Motor neuron (in vitro differentiated cells): ENCODE results near the gene ARHGAP11A. TPM values are rescaled to one million over a fixed set of nuclear protein-coding genes. Genes with fewer than 3 reads are reported as not detected.

Source experiments
- ATAC-seq, 8 experiments: fragments of 200-7000 bp; cut with Tn5 transposase; replicated peaks in 6 of 8; 2 replicates each; pipeline ENCODE4 v1.8.0; 2021; ENCODE audit warnings: mild to moderate bottlenecking in 8 of 8, moderate library complexity in 8 of 8
- H3K27ac ChIP-seq, 2 donors: fragments of 250-450 bp; sonication (Bioruptor Pico); 2 replicates each; pipeline ENCODE4 v1.9.0; 2021; ENCODE audit warnings: antibody characterized with exemption in 2 of 2, mild to moderate bottlenecking in 2 of 2, moderate library complexity in 1 of 2
- H3K4me1 ChIP-seq, 2 donors: fragments of 250-450 bp; sonication (Bioruptor Pico); replicated peaks in 1 of 2; 2 replicates each; pipeline ENCODE4 v1.6.1; 2021; ENCODE audit warnings: antibody characterized with exemption in 2 of 2, mild to moderate bottlenecking in 2 of 2, moderate library complexity in 1 of 2
- H3K4me3 ChIP-seq, 5 donors: fragments of 250-450 bp; sonication (Bioruptor Pico); 2 replicates each; pipeline ENCODE4 v1.9.0; 2021; ENCODE audit warnings: antibody characterized with exemption in 5 of 5, mild to moderate bottlenecking in 5 of 5, moderate library complexity in 4 of 5
- WGBS, 10 experiments: fragments of 450-650 bp; shearing (Covaris generic); methylation state at CpG; one replicate each; pipeline ENCODE4 v1.0.0; 2022; 5-methylcytosine and 5-hydroxymethylcytosine counted together
- in situ Hi-C, 9 experiments: fragments of 400-800 bp; cut with MboI; loops; one replicate each; pipeline ENCODE4 v1.15.0; 2021; ENCODE audit warnings: low sequenced_read_pairs in 9 of 9, low pct_unique_long_range_greater_than_20kb in 2 of 9; ENCODE audit not compliant: unreplicated experiment in 9 of 9
- total RNA-seq, 8 experiments: library from RNA; unstranded; fragments of 300-600 nt; gene quantifications; 2 replicates each; pipeline versions ENCODE4 v1.2.3 to v1.2.4, GENCODE V29; 2022

ARHGAP11A gene
- total RNA-seq, 8 experiments from 2014 or later: 1.4 to 27.1 (median 3.4) TPM

DNA sequence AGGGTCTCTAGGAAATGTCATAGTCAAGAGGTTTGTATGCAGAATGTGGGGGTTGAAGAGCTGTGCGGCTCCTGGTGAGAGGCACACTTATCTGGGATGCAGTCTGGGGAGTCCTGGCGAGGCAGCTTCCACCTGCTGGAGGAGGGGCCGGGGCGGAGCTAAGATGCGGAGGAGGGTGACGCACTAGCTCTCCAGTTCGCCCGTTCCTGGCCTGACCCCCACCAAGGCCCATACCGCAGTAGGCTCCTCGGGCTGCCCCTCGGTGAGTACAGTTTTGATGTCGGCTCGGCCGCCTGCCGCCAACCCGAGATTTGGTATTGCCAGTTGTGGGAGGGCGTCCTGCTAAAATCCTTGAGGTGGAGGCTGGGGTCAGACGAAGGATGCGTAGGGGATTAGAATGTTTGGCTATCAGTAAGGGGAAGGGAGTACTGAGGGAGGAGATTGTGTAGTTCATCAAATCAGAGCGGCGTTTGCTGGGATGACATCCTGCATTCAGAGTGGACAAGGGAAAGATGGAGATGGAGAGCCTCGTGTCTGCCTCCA lies 26.3 kb downstream of the ARHGAP11A start, which contains the start of gene SCG5:
TSS of gene SCG5 (plus strand) at position 194 of the 543 bp plus-strand sequence. CDS start 1,883 bp downstream, outside the sequence.
- in situ Hi-C loops: no loop called here
- peak in 7 of 8 experiments; percentile 38 to 99 (median 97) for ATAC-seq
- WGBS, 10 experiments: 0 to 63% (median 43%) methylated on average over 1 to 14 of the region's 22 CpGs; no CpG with 5 or more reads in 3 of the 10 experiments

DNA sequence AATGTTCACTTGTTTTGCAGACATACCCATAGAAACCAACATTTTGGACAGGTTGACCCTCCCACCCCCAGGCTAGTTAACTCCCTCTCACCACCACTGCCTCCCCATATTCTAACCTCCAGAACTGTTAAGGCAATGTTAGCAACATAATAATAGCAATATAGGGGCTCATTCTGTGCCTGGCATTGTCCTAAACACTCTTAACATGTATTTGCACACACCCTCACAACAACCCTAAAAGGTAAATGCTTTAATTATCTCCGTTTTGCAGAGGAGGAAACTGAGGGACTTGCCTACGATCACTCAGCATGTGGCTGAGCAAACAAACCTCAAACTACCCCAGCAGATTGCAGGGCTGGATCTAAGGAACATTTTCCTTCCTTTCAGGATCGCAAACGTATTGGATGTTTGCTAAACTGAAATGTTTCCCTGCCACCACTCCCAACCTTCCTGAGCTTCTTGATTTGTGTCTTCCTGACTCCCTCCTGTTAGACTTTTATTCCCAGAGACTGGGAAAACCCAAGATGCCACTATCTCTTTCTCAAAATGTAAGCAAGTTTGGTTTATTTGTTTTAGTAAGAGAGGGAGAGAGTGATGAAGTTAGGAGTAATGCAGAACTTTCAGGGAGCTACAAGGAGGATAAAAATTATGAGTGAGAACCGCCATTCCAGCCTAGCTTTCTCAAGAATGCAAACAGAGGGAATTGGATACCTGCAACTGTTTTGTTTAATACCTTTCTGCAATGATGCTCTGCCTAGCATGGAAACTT lies 27.5 kb downstream of the ARHGAP11A start:
- 0 to 100% (median 71%) methylated on average over 1 to 5 of the region's 5 CpGs; no CpG with 5 or more reads in 2 of the 10 experiments for WGBS, 10 experiments
- no peak overlapping the region for H3K4me3 ChIP-seq
- in situ Hi-C loops: no loop called here
- no peak overlapping the region for H3K27ac ChIP-seq
- peaks cover 5 to 11% of the 10 kb centered on the region in 2 donors for H3K4me1 ChIP-seq
- no peak for ATAC-seq

More for the DNA sequence above, 26.3 kb downstream of the ARHGAP11A start, which contains the start of gene SCG5:
- H3K4me1 ChIP-seq: peaks cover 5 to 11% of the 10 kb centered on the region in 2 donors
- H3K4me3 ChIP-seq: peak within 1 kb of the TSS; percentile 30 to 39 (median 35)
- H3K27ac ChIP-seq: peak within 1 kb of the TSS; percentile 72 to 80

DNA sequence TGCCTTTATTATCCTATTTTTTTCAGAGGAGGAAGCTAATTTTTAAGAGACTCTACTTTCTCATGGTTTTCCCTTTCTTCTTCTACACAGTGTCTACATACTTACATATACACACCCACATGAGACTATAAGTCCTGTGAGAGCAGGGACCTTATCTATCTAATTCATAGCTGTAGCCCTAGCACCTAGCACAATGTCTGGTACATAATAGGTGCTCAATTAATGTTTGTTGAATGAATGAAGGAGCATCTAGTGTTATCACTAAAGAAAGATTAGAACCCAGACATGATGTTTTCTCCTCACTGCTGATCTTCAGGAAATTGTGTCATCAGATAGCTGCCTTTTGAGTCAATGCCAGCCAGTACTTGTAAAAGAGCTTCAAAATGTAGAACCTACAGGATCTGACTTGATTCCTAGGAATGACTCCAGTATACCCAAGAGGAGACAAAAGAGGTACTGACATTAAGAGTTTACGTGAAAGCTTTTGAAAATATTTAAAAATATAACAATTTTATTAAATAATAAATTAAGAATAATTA lies 28.7 kb downstream of the ARHGAP11A start:
- Histone ChIP-seq H3K4me3 (no peak overlapping the region), H3K27ac (no peak overlapping the region), H3K4me1 (peaks cover 5 to 11% of the 10 kb centered on the region in 2 donors)
- 73 to 100% (median 95%) methylated on average over 1 of the region's 1 CpG; no CpG with 5 or more reads in 2 of the 10 experiments for WGBS, 10 experiments
- in situ Hi-C loops: no loop called here
- ATAC-seq: no peak

DNA sequence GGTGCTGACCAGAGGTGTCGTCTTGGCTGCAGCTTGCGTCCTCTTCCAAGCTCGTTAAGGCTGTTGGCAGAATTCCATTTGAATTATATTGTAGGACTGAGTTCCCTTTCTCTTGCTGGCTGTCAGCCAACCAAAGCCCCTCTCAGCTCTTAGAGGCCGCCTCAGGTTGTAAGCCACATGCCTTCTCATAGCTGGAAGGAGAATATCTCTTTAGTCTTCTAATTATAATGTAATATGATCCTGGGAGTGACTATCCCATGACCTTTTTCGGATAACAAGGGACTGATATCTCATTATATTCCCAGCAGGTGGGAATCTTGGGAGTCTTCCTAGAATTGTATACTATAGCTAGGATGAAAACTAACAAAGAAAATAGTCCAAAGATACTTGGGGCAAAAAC lies 31.0 kb downstream of the ARHGAP11A start:
- Histone ChIP-seq H3K4me3 (no peak overlapping the region), H3K27ac (no peak overlapping the region), H3K4me1 (peaks cover 5 to 9% of the 10 kb centered on the region in 2 donors)
- no peak for ATAC-seq
- in situ Hi-C loops: no loop called here
- WGBS, 10 experiments: 33 to 100% (median 67%) methylated on average over 1 to 5 of the region's 5 CpGs; no CpG with 5 or more reads in 1 of the 10 experiments

DNA sequence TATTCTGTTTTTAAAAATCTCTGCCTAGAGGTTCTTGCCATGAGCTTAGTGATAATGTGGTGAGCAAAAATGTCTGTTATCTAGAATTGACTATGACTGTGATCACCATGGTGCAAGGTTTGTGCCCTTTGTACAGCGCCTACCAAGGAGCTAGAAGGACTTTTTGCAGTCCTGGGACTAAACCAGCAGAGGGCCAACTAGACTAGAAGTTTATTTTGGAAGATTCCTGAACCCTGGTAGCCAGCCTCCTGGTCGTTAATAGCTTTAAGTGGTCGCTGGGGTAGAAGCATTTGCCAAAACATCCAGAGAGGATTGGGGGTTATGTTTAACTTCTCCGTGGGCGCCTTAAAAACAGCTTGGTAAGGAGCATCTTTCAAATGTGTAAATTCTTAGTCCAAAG lies 34.0 kb downstream of the ARHGAP11A start:
- peak in 4 of 8 experiments; percentile 24 to 79 (median 34) for ATAC-seq
- no peak overlapping the region for H3K4me3 ChIP-seq
- in situ Hi-C loops: no loop called here
- WGBS, 10 experiments: 42 to 100% (median 64%) methylated on average over 1 to 5 of the region's 5 CpGs; no CpG with 5 or more reads in 1 of the 10 experiments
- no peaks in the 10 kb centered on the region for H3K4me1 ChIP-seq
- H3K27ac ChIP-seq: no peak overlapping the region

DNA sequence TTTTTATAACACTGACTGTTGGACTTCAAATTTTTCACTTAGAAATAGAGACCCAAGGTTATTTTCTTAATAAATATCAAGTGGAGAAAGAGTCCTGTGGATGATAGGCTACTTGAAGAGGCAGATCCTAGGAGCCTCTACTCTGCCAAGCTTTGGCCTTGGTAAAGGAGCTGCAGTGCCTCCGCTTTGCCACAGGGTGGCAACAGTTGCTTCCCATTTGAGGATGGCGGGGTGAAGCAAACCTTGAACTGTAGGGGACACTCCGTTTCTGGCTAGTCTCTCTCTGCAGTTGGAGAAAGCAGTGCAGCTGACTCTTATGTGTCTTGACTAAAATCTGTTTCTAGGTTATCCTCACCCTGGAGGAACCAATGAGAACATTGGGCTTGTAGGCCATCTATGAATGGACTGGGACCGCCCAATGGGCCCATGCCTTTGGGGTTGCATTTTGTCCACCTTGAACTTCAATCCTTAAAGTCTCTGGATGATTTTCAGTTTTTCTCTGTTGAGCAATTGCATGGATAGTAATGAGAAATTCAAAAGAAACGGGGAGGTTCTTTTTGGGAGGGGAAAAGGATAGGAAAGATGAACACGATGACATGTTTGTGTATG lies 36.0 kb downstream of the ARHGAP11A start:
- in situ Hi-C loops: loop anchor here in 7 of 9 experiments (10.0 to 25.0 kb wide), 5 partner anchors 186 to 486 kb away; no protein-coding TSS in a partner anchor
- no peak overlapping the region for H3K4me3 ChIP-seq
- no peak overlapping the region for H3K27ac ChIP-seq
- ATAC-seq: peak in 4 of 8 experiments; percentile 70 to 88 (median 82)
- no peaks in the 10 kb centered on the region for H3K4me1 ChIP-seq
- 0 to 76% (median 60%) methylated on average over 2 to 4 of the region's 6 CpGs; no CpG with 5 or more reads in 1 of the 10 experiments for WGBS, 10 experiments

DNA sequence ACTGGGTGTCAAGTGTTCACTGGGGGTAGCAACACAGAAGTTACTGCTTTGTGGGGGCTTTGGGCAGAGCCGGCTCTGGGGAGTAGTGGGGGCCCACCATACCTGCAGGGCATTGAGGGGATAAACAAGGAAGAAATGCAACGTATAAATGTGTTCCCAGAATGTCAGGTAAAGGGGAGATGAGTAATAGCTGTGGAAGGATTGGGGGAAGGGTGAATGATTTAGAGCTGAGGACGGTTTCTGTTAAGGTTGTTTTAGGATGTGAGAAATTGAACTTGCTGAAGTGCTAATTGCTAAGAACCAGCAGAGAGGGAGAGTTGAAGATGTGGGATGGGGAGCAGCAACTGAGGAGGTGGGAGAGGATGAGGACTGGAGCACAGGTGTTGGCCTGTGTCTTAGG lies 36.9 kb downstream of the ARHGAP11A start:
- no peak overlapping the region for H3K4me3 ChIP-seq
- no peak overlapping the region for H3K27ac ChIP-seq
- H3K4me1 ChIP-seq: no peaks in the 10 kb centered on the region
- ATAC-seq: no peak
- in situ Hi-C loops: loop anchor here in 7 of 9 experiments (10.0 to 25.0 kb wide), 5 partner anchors 185 to 485 kb away; no protein-coding TSS in a partner anchor
- 67 to 100% (median 80%) methylated on average over 1 to 3 of the region's 3 CpGs; no CpG with 5 or more reads in 3 of the 10 experiments for WGBS, 10 experiments

DNA sequence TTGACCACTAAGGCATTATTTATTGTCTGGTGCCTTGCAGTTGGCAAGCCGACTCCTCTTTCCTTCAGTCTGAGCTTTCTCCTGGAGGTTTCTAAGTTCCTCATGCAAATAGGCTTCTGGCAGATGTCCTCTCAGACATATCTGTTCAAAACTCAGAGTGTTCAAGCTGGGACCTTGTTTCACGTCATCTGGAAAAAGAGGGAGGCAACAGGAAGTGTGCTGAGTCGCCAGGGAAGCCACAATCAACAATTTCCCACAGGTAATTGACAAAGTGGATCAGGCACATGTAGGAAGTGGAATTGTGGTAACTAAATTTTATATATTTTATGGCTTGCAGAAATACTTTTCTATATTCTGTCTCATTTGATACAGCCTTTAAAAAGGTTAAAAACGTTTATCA lies 40.8 kb downstream of the ARHGAP11A start:
- WGBS, 10 experiments: 0 to 100% (median 69%) methylated on average over 1 to 4 of the region's 4 CpGs; no CpG with 5 or more reads in 3 of the 10 experiments
- Histone ChIP-seq H3K27ac (no peak overlapping the region), H3K4me1 (no peaks in the 10 kb centered on the region), H3K4me3 (no peak overlapping the region)
- in situ Hi-C loops: loop anchor here in 7 of 9 experiments (10.0 to 25.0 kb wide), 5 partner anchors 181 to 481 kb away; no protein-coding TSS in a partner anchor
- no peak for ATAC-seq

DNA sequence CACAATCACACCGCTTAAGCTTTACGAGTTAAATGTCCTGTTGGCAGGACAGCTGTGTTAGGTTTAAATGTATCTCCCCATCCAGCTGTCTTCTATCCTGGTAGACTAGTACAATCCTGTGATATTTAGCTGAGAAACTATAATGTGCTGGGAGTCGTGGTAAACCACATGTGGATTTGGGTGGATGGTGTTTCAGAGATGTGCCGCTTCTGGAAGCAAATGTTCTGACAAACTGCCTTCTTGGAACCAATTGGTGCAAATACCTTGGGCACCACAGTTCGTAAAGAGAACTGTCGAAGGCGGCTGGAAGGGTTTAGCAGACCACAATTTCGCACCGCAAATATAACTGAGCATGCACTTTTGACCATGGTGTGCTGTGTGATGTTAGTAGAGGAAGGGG lies 41.2 kb downstream of the ARHGAP11A start:
- ATAC-seq: no peak
- no peaks in the 10 kb centered on the region for H3K4me1 ChIP-seq
- 70 to 100% (median 96%) methylated on average over 1 to 5 of the region's 9 CpGs; no CpG with 5 or more reads in 4 of the 10 experiments for WGBS, 10 experiments
- H3K4me3 ChIP-seq: no peak overlapping the region
- no peak overlapping the region for H3K27ac ChIP-seq
- in situ Hi-C loops: loop anchor here in 7 of 9 experiments (10.0 to 25.0 kb wide), 5 partner anchors 181 to 481 kb away; no protein-coding TSS in a partner anchor

DNA sequence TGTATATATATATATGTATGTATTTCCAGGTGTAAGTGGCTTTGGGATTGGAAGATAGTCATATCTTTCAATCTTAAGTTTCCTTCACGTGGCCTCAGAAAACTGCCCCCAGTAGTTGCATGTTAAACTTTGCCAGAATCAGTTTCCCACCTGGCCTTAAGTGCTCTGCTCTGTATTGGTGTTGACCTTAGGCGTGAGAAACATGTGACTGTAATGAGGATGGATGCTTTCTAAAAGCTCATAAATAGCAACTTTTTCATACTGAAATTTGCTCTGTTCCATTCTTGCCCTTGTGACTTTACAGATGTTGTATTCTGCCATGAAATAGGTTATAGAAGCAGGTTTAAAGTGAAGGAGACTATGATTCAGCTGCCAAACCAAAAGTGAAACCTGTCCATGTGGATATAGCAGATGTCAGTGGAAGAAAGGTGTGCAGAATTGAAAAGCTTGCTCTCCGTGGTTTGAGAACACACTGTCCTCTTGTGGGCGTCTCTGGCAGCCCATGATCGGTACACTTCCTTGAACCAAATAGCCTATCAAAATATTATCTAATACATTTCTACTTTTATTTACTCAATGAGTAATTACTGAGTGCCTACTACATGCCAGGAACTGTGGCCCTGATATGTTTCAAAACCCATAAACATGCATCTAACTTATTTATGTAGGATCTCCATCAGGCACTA lies 42.0 kb downstream of the ARHGAP11A start:
- Histone ChIP-seq H3K4me1 (no peaks in the 10 kb centered on the region), H3K4me3 (no peak overlapping the region), H3K27ac (no peak overlapping the region)
- ATAC-seq: no peak
- whole genome bisulfite sequencing, 10 experiments: 67 to 95% (median 85%) methylated on average over 1 to 4 of the region's 5 CpGs; no CpG with 5 or more reads in 4 of the 10 experiments
- in situ Hi-C loops: loop anchor here in 7 of 9 experiments (10.0 to 25.0 kb wide), 5 partner anchors 180 to 480 kb away; no protein-coding TSS in a partner anchor

DNA sequence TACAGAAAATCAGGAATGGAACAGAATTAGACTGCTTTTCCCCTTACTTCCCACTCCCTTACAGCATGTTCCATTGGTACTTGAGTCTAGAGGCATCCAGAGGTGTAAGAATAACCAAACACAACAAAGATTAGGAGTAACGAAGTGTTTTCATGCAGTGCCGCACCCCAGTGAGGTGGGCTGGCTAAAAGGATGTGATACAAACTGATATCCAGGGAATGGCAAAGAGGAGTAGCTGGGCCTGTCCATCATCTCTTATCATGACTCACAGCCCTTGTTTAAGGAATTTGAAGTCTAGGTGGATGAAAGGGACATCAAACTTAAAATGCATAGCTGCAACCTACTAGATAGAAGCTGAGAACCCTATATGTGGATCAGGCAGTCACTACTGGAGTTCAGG lies 42.6 kb downstream of the ARHGAP11A start:
- ATAC-seq: no peak
- H3K4me3 ChIP-seq: no peak overlapping the region
- in situ Hi-C loops: loop anchor here in 7 of 9 experiments (10.0 to 25.0 kb wide), 5 partner anchors 179 to 479 kb away; no protein-coding TSS in a partner anchor
- no peaks in the 10 kb centered on the region for H3K4me1 ChIP-seq
- 83 to 100% (median 96%) methylated on average over 1 to 2 of the region's 2 CpGs; no CpG with 5 or more reads in 6 of the 10 experiments for WGBS, 10 experiments
- no peak overlapping the region for H3K27ac ChIP-seq
